IMR-90 (cell line): Measurements from ENCODE around the gene FRY. TPM values are rescaled to one million over a fixed set of nuclear protein-coding genes. Genes with fewer than 3 reads are reported as not detected.

Experiments
- ATAC-seq: fragments of 200-7000 bp; cut with Tn5 transposase; 2 replicates; pipeline ENCODE4 v1.9.1; 2020; ENCODE audit warnings: low read depth, mild to moderate bottlenecking, moderate library complexity
- BruUV-seq: library from RNA; stranded (reverse); fragments of 400-500 nt; replicated peaks from 2 replicates; lab custom pipeline; 2021; lab: Mats Ljungman, UMichigan
- CTCF ChIA-PET: fragments of 300-600 bp; formaldehyde crosslinking; extraction: SDS; loops from one replicate; lab custom pipeline; 2021; ENCODE audit warnings: antibody characterized with exemption; lab: Yijun Ruan, JAX
- POLR2A ChIA-PET: fragments of 300-600 bp; sonication (Branson Sonifier 250); formaldehyde crosslinking; loops from one replicate; lab custom pipeline; 2022; ENCODE audit warnings: antibody characterized with exemption; ENCODE audit not compliant: unreplicated experiment; lab: Charles Lee
- DNase-seq: peaks from one replicate; pipeline ENCODE4 v3.0.0; 2013
- H2AFZ ChIP-seq: replicated peaks from 2 replicates; pipeline ENCODE3; 2013; ENCODE audit warnings: low read length, mild to moderate bottlenecking; ENCODE audit not compliant: poor library complexity
- H2AK5ac ChIP-seq: 2 replicates; pipeline ENCODE4 v1.6.1; 2013; ENCODE audit warnings: low read depth, low read length, inconsistent platforms
- H2AK9ac ChIP-seq: replicated peaks from 2 replicates; pipeline ENCODE3; 2013; ENCODE audit warnings: mild to moderate bottlenecking, low read depth, low read length, moderate library complexity; ENCODE audit not compliant: poor library complexity
- H2BK120ac ChIP-seq: 2 replicates; pipeline ENCODE4 v1.6.1; 2013; ENCODE audit warnings: low read depth, low read length, inconsistent platforms
- H2BK15ac ChIP-seq: 3 replicates; pipeline ENCODE4 v1.6.1; 2013; ENCODE audit warnings: low read depth, low read length, inconsistent platforms
- H2BK20ac ChIP-seq: 2 replicates; pipeline ENCODE4 v1.6.1; 2013; ENCODE audit warnings: low read depth, mild to moderate bottlenecking, inconsistent platforms, low read length, moderate library complexity
- H2BK5ac ChIP-seq: 2 replicates; pipeline ENCODE4 v1.6.1; 2013; ENCODE audit warnings: mild to moderate bottlenecking, low read depth, low read length, inconsistent platforms; ENCODE audit not compliant: poor library complexity, severe bottlenecking
- H3K14ac ChIP-seq: replicated peaks from 2 replicates; pipeline ENCODE4 v1.6.1; 2013; ENCODE audit warnings: low read depth, low read length, inconsistent platforms
- H3K18ac ChIP-seq: 2 replicates; pipeline ENCODE4 v1.6.1; 2013; ENCODE audit warnings: low read depth, low read length, control low read depth
- H3K23ac ChIP-seq: 2 replicates; pipeline ENCODE4 v1.6.1; 2013; ENCODE audit warnings: low read depth, low read length, inconsistent platforms
- H3K27ac ChIP-seq: 2 replicates; pipeline ENCODE4 v1.5.1; 2013; ENCODE audit warnings: mild to moderate bottlenecking, control low read depth, low read length; ENCODE audit not compliant: insufficient read depth
- H3K27me3 ChIP-seq: 2 replicates; pipeline ENCODE4 v1.6.1; 2013; ENCODE audit warnings: low read length; ENCODE audit not compliant: control insufficient read depth, insufficient read depth
- H3K36me3 ChIP-seq: 2 replicates; pipeline ENCODE4 v1.6.1; 2013; ENCODE audit warnings: low read length, mixed read lengths; ENCODE audit not compliant: control insufficient read depth, insufficient read depth
- H3K4ac ChIP-seq: 2 replicates; pipeline ENCODE4 v1.6.1; 2013; ENCODE audit warnings: low read depth, low read length, inconsistent platforms
- H3K4me1 ChIP-seq: 2 replicates; pipeline ENCODE4 v1.6.1; 2013; ENCODE audit warnings: low read length, mixed read lengths; ENCODE audit not compliant: control insufficient read depth, insufficient read depth
- H3K4me2 ChIP-seq: 2 replicates; pipeline ENCODE4 v1.6.1; 2013; ENCODE audit warnings: low read depth, mild to moderate bottlenecking, control low read depth, low read length, moderate library complexity
- H3K4me3 ChIP-seq: 2 replicates; pipeline ENCODE4 v1.5.1; 2013; ENCODE audit warnings: low read depth, mild to moderate bottlenecking, control low read depth, low read length, moderate library complexity; ENCODE audit not compliant: insufficient read depth
- H3K56ac ChIP-seq: 2 replicates; pipeline ENCODE4 v1.6.1; 2013; ENCODE audit warnings: low read length, inconsistent platforms; ENCODE audit not compliant: insufficient read depth; ENCODE audit errors: extremely low read depth
- H3K79me1 ChIP-seq, 2 experiments: 2 replicates each; pipeline ENCODE4 v1.6.1; 2013; ENCODE audit warnings: low read length in 2 of 2, inconsistent platforms in 1 of 2, low read depth in 1 of 2
- H3K9ac ChIP-seq: 2 replicates; pipeline ENCODE4 v1.6.1; 2013; ENCODE audit warnings: low read depth, low read length, control low read depth
- H3K9me1 ChIP-seq: 2 replicates; pipeline ENCODE4 v1.6.1; 2013; ENCODE audit warnings: low read length, inconsistent platforms; ENCODE audit not compliant: insufficient read depth
- H3K9me3 ChIP-seq: 2 replicates; pipeline ENCODE4 v1.6.1; 2013; ENCODE audit warnings: low read length; ENCODE audit not compliant: control insufficient read depth, insufficient read depth
- H4K20me1 ChIP-seq: 2 replicates; pipeline ENCODE4 v1.6.1; 2013; ENCODE audit warnings: low read length, inconsistent platforms; ENCODE audit not compliant: insufficient read depth
- H4K5ac ChIP-seq: 2 replicates; pipeline ENCODE4 v1.6.1; 2013; ENCODE audit warnings: mild to moderate bottlenecking, low read depth, low read length, control low read depth
- H4K8ac ChIP-seq, 2 experiments: 2 replicates each; pipeline ENCODE4 v1.6.1; 2013; ENCODE audit warnings: low read depth in 2 of 2, low read length in 2 of 2, control low read depth in 1 of 2, inconsistent platforms in 1 of 2
- H4K91ac ChIP-seq: 2 replicates; pipeline ENCODE4 v1.6.1; 2013; ENCODE audit warnings: low read depth, low read length, inconsistent platforms; ENCODE audit not compliant: insufficient read depth
- CEBPB ChIP-seq: IDR thresholded peaks from 2 replicates; pipeline ENCODE4 v1.6.1; 2012; ENCODE audit warnings: low read depth, low read length, improper control_type of control experiment
- MAFK ChIP-seq: IDR thresholded peaks from 2 replicates; pipeline ENCODE4 v1.6.1; 2012; ENCODE audit warnings: low read depth, low read length, improper control_type of control experiment
- RAD21 ChIP-seq: IDR thresholded peaks from 2 replicates; pipeline ENCODE4 v1.6.1; 2012; ENCODE audit warnings: low read length, improper control_type of control experiment
- SMC3 ChIP-seq: fragments of 150-350 bp; IDR thresholded peaks from 2 replicates; pipeline ENCODE4 v1.6.1; 2016; ENCODE audit warnings: low read depth, mild to moderate bottlenecking, antibody characterized with exemption, low read length, moderate library complexity
- WGBS, 2 experiments: methylation state at CpG; one replicate each; pipeline versions ENCODE4 v1.1.5 to v1.1.7; 2013; ENCODE audit warnings: missing lambda C conversion rate in 2 of 2; ENCODE audit not compliant: insufficient read length in 1 of 2; ENCODE audit errors: extremely low coverage in 2 of 2; 5-methylcytosine and 5-hydroxymethylcytosine counted together
- dilution Hi-C: fragments of 300-500 bp; cut with HindIII; formaldehyde crosslinking; loops from one replicate; pipeline ENCODE4 v1.14.3; 2018; ENCODE audit warnings: low sequenced_read_pairs; ENCODE audit not compliant: unreplicated experiment
- in situ Hi-C: fragments of 300-500 bp; cut with MboI; formaldehyde crosslinking; loops from 3 replicates; pipeline ENCODE4 v1.14.3; 2019; ENCODE audit warnings: low sequenced_read_pairs, inconsistent platforms, mixed read lengths
- intact Hi-C: fragments of 100-400 bp; cut with micrococcal nuclease; formaldehyde crosslinking; loops from 2 replicates; pipeline ENCODE4 v1.10.0; 2022
- polyA plus RNA-seq, 3 experiments: library from polyadenylated mRNA; depleted of rRNA; stranded (reverse); fragments of >200 nt; gene quantifications; 2 replicates each; pipeline ENCODE4 v1.2.3, GENCODE V29; 2012; ENCODE audit warnings: low replicate concordance in 1 of 3
- total RNA-seq: library from RNA; depleted of rRNA; stranded (reverse); fragments of >200 nt; gene quantifications from 2 replicates; pipeline ENCODE4 v1.2.3, GENCODE V29; 2012
- TF ChIP-seq, protein P1 (sequence below): conservative IDR thresholded peaks from 2 replicates; pipeline ENCODE4 v1.5.1; 2012; ENCODE audit warnings: mild to moderate bottlenecking, low read depth, low read length, improper control_type of control experiment

FRY gene
- total and polyA plus RNA-seq, 2 of the 4 experiments (the other 2 are of a cell fraction), result 3.0 to 4.8 TPM

DNA sequence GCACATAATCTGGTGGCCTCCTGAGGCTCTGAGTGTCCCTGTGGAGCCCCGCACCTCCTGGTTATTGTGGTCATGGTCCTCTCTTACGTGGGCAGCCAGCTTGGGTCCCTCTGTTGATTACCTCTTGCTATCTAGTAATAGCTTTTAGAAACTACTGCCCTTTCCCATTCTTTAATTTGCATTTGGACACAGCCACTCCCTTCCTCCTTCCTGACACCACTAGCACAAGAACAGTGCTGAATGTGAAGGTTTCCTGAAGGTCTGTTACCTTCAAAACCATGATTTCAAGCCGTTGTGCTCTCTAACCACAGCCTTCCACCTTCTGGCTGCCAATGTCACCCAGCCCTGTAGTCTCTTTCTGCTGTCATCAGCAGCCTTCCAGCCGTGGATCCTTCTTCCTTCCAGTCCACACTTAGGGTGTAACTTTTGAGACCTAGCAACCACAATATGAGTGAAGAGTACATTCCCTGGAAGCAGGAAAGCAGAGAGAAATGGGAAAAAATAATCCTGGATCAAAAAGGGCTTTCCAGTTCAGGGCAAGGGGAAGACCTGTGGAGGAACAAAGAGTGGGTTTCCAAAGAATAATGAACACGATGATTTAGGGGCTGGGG, 130.9 kb downstream of the FRY start (continued):
- no peak for TF ChIP-seq MAFK

DNA sequence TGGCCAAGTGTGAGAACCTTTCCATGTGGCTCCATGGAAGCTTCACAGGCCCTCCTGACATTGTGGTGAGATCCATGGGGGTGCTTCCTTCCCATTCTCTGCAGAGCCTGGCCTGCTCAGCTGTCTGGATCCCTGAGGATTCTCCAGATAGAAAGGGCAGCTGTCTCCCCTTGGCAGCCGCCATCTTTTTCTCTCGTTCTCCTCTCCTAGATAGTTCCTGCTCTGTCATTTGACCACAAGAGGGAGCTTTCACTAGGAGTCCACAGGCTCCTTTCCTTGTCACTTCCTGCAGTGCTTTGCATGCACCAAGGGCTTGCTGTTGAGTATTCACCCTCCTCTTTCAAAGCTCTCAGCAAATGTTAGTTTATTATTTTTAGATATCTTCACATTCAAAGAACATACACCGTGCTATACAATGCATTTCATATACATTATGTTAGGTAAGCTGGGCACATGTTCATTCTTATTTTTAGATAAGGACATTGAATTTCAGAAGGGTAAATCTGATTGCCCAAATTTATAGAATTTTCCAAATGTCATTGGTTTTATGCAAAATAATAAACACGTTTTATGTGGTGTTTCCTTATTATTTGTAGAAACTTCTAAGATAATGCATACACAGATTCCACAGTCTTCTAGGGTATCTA, 133.2 kb downstream of the FRY start:
- Histone ChIP-seq H2BK20ac (peak overlapping the region; percentile 84), H3K9me3 (no peaks in the 10 kb centered on the region), H2AK9ac (peak overlapping the region; percentile 65), H3K9me1 (peaks cover 16% of the 10 kb centered on the region), H3K4ac (peak overlapping the region; percentile 93), H3K4me1 (peaks cover 8% of the 10 kb centered on the region), H2BK5ac (peak overlapping the region; percentile 48), H3K18ac (peak overlapping the region; percentile 81), H3K56ac (no peak overlapping the region), H3K4me3 (no peak overlapping the region), H4K5ac (peak overlapping the region; percentile 87), H3K27me3 (no peaks in the 10 kb centered on the region), H3K27ac (peak overlapping the region; percentile 41; the same call in 1 of the 2 replicates), H2BK120ac (peak overlapping the region; percentile 95), H3K23ac (peak overlapping the region; percentile 79), H3K4me2 (no peak overlapping the region), H3K36me3 (peaks cover 7% of the 10 kb centered on the region), H2AFZ (peak overlapping the region; percentile 79), H4K8ac (peak overlapping the region; percentile 89 to 97), H4K20me1 (no peaks in the 10 kb centered on the region), H3K9ac (no peak overlapping the region), H2BK15ac (peak overlapping the region; percentile 87; the same call in 2 of the 3 replicates), H3K14ac (peak overlapping the region; percentile 92), H3K79me1 (no peaks in the 10 kb centered on the region), H4K91ac (peak overlapping the region; percentile 92), H2AK5ac (peak overlapping the region; percentile 86; the same call in 1 of the 2 replicates)
- DNase-seq (peak; percentile 66), ATAC-seq (peak; percentile 69)
- in situ Hi-C loops (no loop called here), dilution Hi-C loops (no loop called here), intact Hi-C loops (loop anchor here (5.0 kb wide), 3 partner anchors 33 to 403 kb away; no protein-coding TSS in a partner anchor)
- POLR2A ChIA-PET, result no interaction called here
- WGBS, 2 experiments, result 80% methylated on average over 1 of the region's 4 CpGs; no CpG with 5 or more reads in 1 of the 2 experiments
- CTCF ChIA-PET, result interaction anchor here (0.6 to 1.7 kb wide), 8 partner anchors 9 to 255 kb away, joined by 3 to 6 read pairs (median 4); no protein-coding TSS in a partner anchor
- no TSS peak for BruUV-seq
- TF ChIP-seq CEBPB (no peak), RAD21 (peak; percentile 55), SMC3 (peak; percentile 47)
- TF ChIP-seq, protein P1, sequence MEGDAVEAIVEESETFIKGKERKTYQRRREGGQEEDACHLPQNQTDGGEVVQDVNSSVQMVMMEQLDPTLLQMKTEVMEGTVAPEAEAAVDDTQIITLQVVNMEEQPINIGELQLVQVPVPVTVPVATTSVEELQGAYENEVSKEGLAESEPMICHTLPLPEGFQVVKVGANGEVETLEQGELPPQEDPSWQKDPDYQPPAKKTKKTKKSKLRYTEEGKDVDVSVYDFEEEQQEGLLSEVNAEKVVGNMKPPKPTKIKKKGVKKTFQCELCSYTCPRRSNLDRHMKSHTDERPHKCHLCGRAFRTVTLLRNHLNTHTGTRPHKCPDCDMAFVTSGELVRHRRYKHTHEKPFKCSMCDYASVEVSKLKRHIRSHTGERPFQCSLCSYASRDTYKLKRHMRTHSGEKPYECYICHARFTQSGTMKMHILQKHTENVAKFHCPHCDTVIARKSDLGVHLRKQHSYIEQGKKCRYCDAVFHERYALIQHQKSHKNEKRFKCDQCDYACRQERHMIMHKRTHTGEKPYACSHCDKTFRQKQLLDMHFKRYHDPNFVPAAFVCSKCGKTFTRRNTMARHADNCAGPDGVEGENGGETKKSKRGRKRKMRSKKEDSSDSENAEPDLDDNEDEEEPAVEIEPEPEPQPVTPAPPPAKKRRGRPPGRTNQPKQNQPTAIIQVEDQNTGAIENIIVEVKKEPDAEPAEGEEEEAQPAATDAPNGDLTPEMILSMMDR, result peak; percentile 56
